H1 (cell line): ENCODE measurements around the gene NCAM1.

Experiments used
- CBX8 ChIP-seq: fragments of 300-800, 300-1000 bp; sonication (generic); IDR thresholded peaks from 2 replicates; pipeline ENCODE4 v1.7.1; 2016; ENCODE audit warnings: low read depth, low read length, borderline replicate concordance
- CEBPB ChIP-seq: IDR thresholded peaks from 2 replicates; pipeline ENCODE4 v1.6.1; 2012; ENCODE audit warnings: low read depth, low read length
- CHD2 ChIP-seq: IDR thresholded peaks from 2 replicates; pipeline ENCODE4 v1.6.1; 2012; ENCODE audit warnings: low read length, improper control_type of control experiment
- CREB1 ChIP-seq: IDR thresholded peaks from 2 replicates; pipeline ENCODE4 v1.6.1; 2012; ENCODE audit warnings: inconsistent platforms
- CTCF ChIP-seq, 3 experiments: IDR thresholded peaks; 1 replicate in 2 of 3; 2 replicates in 1 of 3; pipeline versions ENCODE4 v1.5.1 to v1.6.1; 2011; ENCODE audit warnings: low read length in 3 of 3, mild to moderate bottlenecking in 3 of 3, inconsistent platforms in 2 of 3, low read depth in 1 of 3, moderate library complexity in 1 of 3; ENCODE audit not compliant: insufficient read depth in 1 of 3; ENCODE audit errors: control extremely low read depth in 1 of 3
- EP300 ChIP-seq, 2 experiments: IDR thresholded peaks; 1 replicate in 1 of 2; 2 replicates in 1 of 2; pipeline ENCODE4 v1.6.1; 2011 to 2012; ENCODE audit warnings: low read depth in 2 of 2, low read length in 2 of 2, mild to moderate bottlenecking in 2 of 2, borderline replicate concordance in 1 of 2, inconsistent platforms in 1 of 2, moderate library complexity in 1 of 2
- EZH2 ChIP-seq: fragments of 200-600 bp; sonication (generic); IDR thresholded peaks from 2 replicates; pipeline ENCODE4 v1.7.1; 2012; ENCODE audit warnings: low read depth, mild to moderate bottlenecking, moderate library complexity, low read length, inconsistent platforms; ENCODE audit not compliant: severe bottlenecking
- FOSL1 ChIP-seq: IDR thresholded peaks from 2 replicates; pipeline ENCODE4 v1.6.1; 2011; ENCODE audit warnings: mild to moderate bottlenecking, low read depth, low read length, moderate library complexity; ENCODE audit not compliant: insufficient read depth
- GABPA ChIP-seq: IDR thresholded peaks from 2 replicates; pipeline ENCODE4 v1.6.1; 2011; ENCODE audit warnings: mild to moderate bottlenecking, low read length, moderate library complexity, borderline replicate concordance; ENCODE audit not compliant: insufficient read depth
- JUND ChIP-seq: IDR thresholded peaks from 2 replicates; pipeline ENCODE4 v1.6.1; 2011; ENCODE audit warnings: mild to moderate bottlenecking, improper control_type of control experiment, low read length
- POLR2A ChIP-seq, 2 experiments: IDR thresholded peaks; 1 replicate in 1 of 2; 2 replicates in 1 of 2; pipeline ENCODE4 v1.6.1; 2011; ENCODE audit warnings: low read depth in 2 of 2, low read length in 2 of 2, mild to moderate bottlenecking in 2 of 2; ENCODE audit errors: control extremely low read depth in 1 of 2
- RNF2 ChIP-seq: fragments of 200-900, 300-1000 bp; sonication (generic); IDR thresholded peaks from 2 replicates; pipeline ENCODE4 v1.7.1; 2016; ENCODE audit warnings: borderline replicate concordance, low read depth, mild to moderate bottlenecking, antibody characterized with exemption, low read length; ENCODE audit not compliant: poor library complexity, severe bottlenecking; ENCODE audit errors: missing control alignments
- SP1 ChIP-seq: IDR thresholded peaks from 2 replicates; pipeline ENCODE4 v1.6.1; 2011; ENCODE audit warnings: low read depth, low read length
- TCF12 ChIP-seq: IDR thresholded peaks from 2 replicates; pipeline ENCODE4 v1.6.1; 2011; ENCODE audit warnings: low read depth, mild to moderate bottlenecking, low read length

GRCh38 chr11:113278925-113279324 lies 317.7 kb downstream of the NCAM1 start:
- TF ChIP-seq RNF2 (no peak), POLR2A (IDR thresholded peaks at IDR 0.05; ENCODE audit: control extremely low read depth in 1 of 2, low read depth in 2 of 2, low read length in 2 of 2) (no peak), TCF12 (no peak), FOSL1 (no peak), CTCF (IDR thresholded peaks at IDR 0.05; ENCODE audit: control extremely low read depth in 1 of 3, insufficient read depth in 1 of 3, low read depth in 1 of 3, low read length in 3 of 3) (no peak), CBX8 (no peak), EZH2 (no peak), GABPA (no peak), EP300 (IDR thresholded peaks at IDR 0.05; ENCODE audit: borderline replicate concordance in 1 of 2, low read depth in 2 of 2, low read length in 2 of 2) (no peak), CHD2 (no peak), SP1 (no peak), CEBPB (no peak), JUND (no peak), CREB1 (no peak)
